ENCODE results near the gene CDYL2.
"Not testable (repeated sequence)": the region's sequence is repeated elsewhere in the genome, so short reads cannot be mapped to it uniquely, and the experiment has no call there.

CDYL2 gene

GRCh38 chr16:80794071-80794470 is 10.3 kb downstream of the CDYL2 start:
- Histone ChIP-seq H3K27me3 (ENCODE audit: control insufficient read depth, insufficient read depth, low read length, poor library complexity, severe bottlenecking) (no peaks in the 10 kb centered on the region), H3K36me3 (ENCODE audit: control insufficient read depth, insufficient read depth, low read length) (no peaks in the 10 kb centered on the region), H3K27ac (ENCODE audit: insufficient read depth, low read depth, low read length, poor library complexity, severe bottlenecking) (no peak overlapping the region), H3K4me1 (ENCODE audit: control insufficient read depth, insufficient read depth, low read length) (no peaks in the 10 kb centered on the region), H3K9me3 (ENCODE audit: control insufficient read depth, low read length) (no peaks in the 10 kb centered on the region), H3K4me3 (ENCODE audit: insufficient read depth, low read depth, low read length) (no peak overlapping the region)
- 96 to 99% methylated on average over 3 of the region's 3 CpGs for WGBS, 2 experiments

- H3K36me3 ChIP-seq (ENCODE audit: control insufficient read depth, insufficient read depth, low read length) = no peaks in the 10 kb centered on the region
- H3K27ac ChIP-seq (ENCODE audit: insufficient read depth, low read depth, low read length, poor library complexity, severe bottlenecking) = no peak overlapping the region
- H3K27me3 ChIP-seq (ENCODE audit: control insufficient read depth, insufficient read depth, low read length, poor library complexity, severe bottlenecking) = no peaks in the 10 kb centered on the region
- no peak overlapping the region for H3K4me3 ChIP-seq (ENCODE audit: insufficient read depth, low read depth, low read length)
- no peaks in the 10 kb centered on the region for H3K9me3 ChIP-seq (ENCODE audit: control insufficient read depth, low read length)
- no peaks in the 10 kb centered on the region for H3K4me1 ChIP-seq (ENCODE audit: control insufficient read depth, insufficient read depth, low read length)
- WGBS, 2 experiments = 93 to 95% methylated on average over 2 of the region's 2 CpGs
These were observed 12.4 kb downstream of the CDYL2 start for GRCh38 chr16:80792031-80792430.

GRCh38 chr16:80791411-80791810 is 13.0 kb downstream of the CDYL2 start:
- H3K27me3 ChIP-seq (ENCODE audit: control insufficient read depth, insufficient read depth, low read length, poor library complexity, severe bottlenecking) = no peaks in the 10 kb centered on the region
- no peaks in the 10 kb centered on the region for H3K36me3 ChIP-seq (ENCODE audit: control insufficient read depth, insufficient read depth, low read length)
- H3K9me3 ChIP-seq (ENCODE audit: control insufficient read depth, low read length) = no peaks in the 10 kb centered on the region
- no peak overlapping the region for H3K27ac ChIP-seq (ENCODE audit: insufficient read depth, low read depth, low read length, poor library complexity, severe bottlenecking)
- 92 to 98% methylated on average over 1 of the region's 1 CpG for WGBS, 2 experiments
- no peak overlapping the region for H3K4me3 ChIP-seq (ENCODE audit: insufficient read depth, low read depth, low read length)
- H3K4me1 ChIP-seq (ENCODE audit: control insufficient read depth, insufficient read depth, low read length) = no peaks in the 10 kb centered on the region

- WGBS, 2 experiments = 88 to 94% methylated on average over 5 of the region's 5 CpGs
- H3K4me3 ChIP-seq (ENCODE audit: insufficient read depth, low read depth, low read length) = no peak overlapping the region
- H3K4me1 ChIP-seq (ENCODE audit: control insufficient read depth, insufficient read depth, low read length) = no peaks in the 10 kb centered on the region
- H3K36me3 ChIP-seq (ENCODE audit: control insufficient read depth, insufficient read depth, low read length) = no peaks in the 10 kb centered on the region
- H3K27ac ChIP-seq (ENCODE audit: insufficient read depth, low read depth, low read length, poor library complexity, severe bottlenecking) = no peak overlapping the region
- no peaks in the 10 kb centered on the region for H3K27me3 ChIP-seq (ENCODE audit: control insufficient read depth, insufficient read depth, low read length, poor library complexity, severe bottlenecking)
- no peaks in the 10 kb centered on the region for H3K9me3 ChIP-seq (ENCODE audit: control insufficient read depth, low read length)
These were observed 13.6 kb downstream of the CDYL2 start for GRCh38 chr16:80790751-80791150.

GRCh38 chr16:80788027-80788426 is 16.4 kb downstream of the CDYL2 start:
- no peak overlapping the region for H3K4me3 ChIP-seq (ENCODE audit: insufficient read depth, low read depth, low read length)

GRCh38 chr16:80786561-80786960 is 17.8 kb downstream of the CDYL2 start:
- H3K27ac ChIP-seq (ENCODE audit: insufficient read depth, low read depth, low read length, poor library complexity, severe bottlenecking); H3K4me3 ChIP-seq (ENCODE audit: insufficient read depth, low read depth, low read length); H3K27me3 ChIP-seq (ENCODE audit: control insufficient read depth, insufficient read depth, low read length, poor library complexity, severe bottlenecking); H3K36me3 ChIP-seq (ENCODE audit: control insufficient read depth, insufficient read depth, low read length); H3K9me3 ChIP-seq (ENCODE audit: control insufficient read depth, low read length); H3K4me1 ChIP-seq (ENCODE audit: control insufficient read depth, insufficient read depth, low read length): not testable (repeated sequence)
- 100% methylated on average over 3 of the region's 3 CpGs for WGBS, 2 experiments

More at GRCh38 chr16:80788027-80788426, 16.4 kb downstream of the CDYL2 start:
- Histone ChIP-seq H3K4me1 (ENCODE audit: control insufficient read depth, insufficient read depth, low read length) (no peaks in the 10 kb centered on the region), H3K36me3 (ENCODE audit: control insufficient read depth, insufficient read depth, low read length) (no peaks in the 10 kb centered on the region), H3K9me3 (ENCODE audit: control insufficient read depth, low read length) (no peaks in the 10 kb centered on the region), H3K27me3 (ENCODE audit: control insufficient read depth, insufficient read depth, low read length, poor library complexity, severe bottlenecking) (no peaks in the 10 kb centered on the region), H3K27ac (ENCODE audit: insufficient read depth, low read depth, low read length, poor library complexity, severe bottlenecking) (no peak overlapping the region)
- WGBS, 2 experiments = 59 to 76% methylated on average over 2 of the region's 2 CpGs

GRCh38 chr16:80784951-80785350 is 19.4 kb downstream of the CDYL2 start:
- no peaks in the 10 kb centered on the region for H3K36me3 ChIP-seq (ENCODE audit: control insufficient read depth, insufficient read depth, low read length)
- 84 to 96% methylated on average over 3 of the region's 3 CpGs for WGBS, 2 experiments

GRCh38 chr16:80778703-80779102 is 25.7 kb downstream of the CDYL2 start:
- 93 to 95% methylated on average over 2 of the region's 2 CpGs for whole genome bisulfite sequencing, 2 experiments
- Histone ChIP-seq H3K27ac (ENCODE audit: insufficient read depth, low read depth, low read length, poor library complexity, severe bottlenecking) (no peak overlapping the region), H3K36me3 (ENCODE audit: control insufficient read depth, insufficient read depth, low read length) (no peaks in the 10 kb centered on the region), H3K27me3 (ENCODE audit: control insufficient read depth, insufficient read depth, low read length, poor library complexity, severe bottlenecking) (no peaks in the 10 kb centered on the region), H3K9me3 (ENCODE audit: control insufficient read depth, low read length) (no peaks in the 10 kb centered on the region), H3K4me3 (ENCODE audit: insufficient read depth, low read depth, low read length) (no peak overlapping the region), H3K4me1 (ENCODE audit: control insufficient read depth, insufficient read depth, low read length) (no peaks in the 10 kb centered on the region)

More at GRCh38 chr16:80784951-80785350, 19.4 kb downstream of the CDYL2 start:
- no peaks in the 10 kb centered on the region for H3K27me3 ChIP-seq (ENCODE audit: control insufficient read depth, insufficient read depth, low read length, poor library complexity, severe bottlenecking)
- no peak overlapping the region for H3K27ac ChIP-seq (ENCODE audit: insufficient read depth, low read depth, low read length, poor library complexity, severe bottlenecking)
- H3K4me3 ChIP-seq (ENCODE audit: insufficient read depth, low read depth, low read length) = no peak overlapping the region
- H3K9me3 ChIP-seq (ENCODE audit: control insufficient read depth, low read length) = no peaks in the 10 kb centered on the region
- no peaks in the 10 kb centered on the region for H3K4me1 ChIP-seq (ENCODE audit: control insufficient read depth, insufficient read depth, low read length)

- Histone ChIP-seq H3K27me3 (ENCODE audit: control insufficient read depth, insufficient read depth, low read length, poor library complexity, severe bottlenecking) (no peaks in the 10 kb centered on the region), H3K27ac (ENCODE audit: insufficient read depth, low read depth, low read length, poor library complexity, severe bottlenecking) (no peak overlapping the region), H3K9me3 (ENCODE audit: control insufficient read depth, low read length) (no peaks in the 10 kb centered on the region), H3K4me1 (ENCODE audit: control insufficient read depth, insufficient read depth, low read length) (no peaks in the 10 kb centered on the region), H3K36me3 (ENCODE audit: control insufficient read depth, insufficient read depth, low read length) (no peaks in the 10 kb centered on the region), H3K4me3 (ENCODE audit: insufficient read depth, low read depth, low read length) (no peak overlapping the region)
- 89 to 91% methylated on average over 19 of the region's 19 CpGs for WGBS, 2 experiments
These were observed 27.5 kb downstream of the CDYL2 start for GRCh38 chr16:80776856-80777255.

GRCh38 chr16:80775450-80775849 is 28.9 kb downstream of the CDYL2 start:
- Histone ChIP-seq H3K27me3 (ENCODE audit: control insufficient read depth, insufficient read depth, low read length, poor library complexity, severe bottlenecking) (no peaks in the 10 kb centered on the region), H3K36me3 (ENCODE audit: control insufficient read depth, insufficient read depth, low read length) (no peaks in the 10 kb centered on the region), H3K9me3 (ENCODE audit: control insufficient read depth, low read length) (no peaks in the 10 kb centered on the region), H3K4me3 (ENCODE audit: insufficient read depth, low read depth, low read length) (no peak overlapping the region), H3K27ac (ENCODE audit: insufficient read depth, low read depth, low read length, poor library complexity, severe bottlenecking) (no peak overlapping the region), H3K4me1 (ENCODE audit: control insufficient read depth, insufficient read depth, low read length) (no peaks in the 10 kb centered on the region)
- WGBS, 2 experiments = no CpG with 5 or more reads among the region's 1 CpG

GRCh38 chr16:80766798-80767197 is 37.6 kb downstream of the CDYL2 start:
- no peak overlapping the region for H3K4me3 ChIP-seq (ENCODE audit: insufficient read depth, low read depth, low read length)
- H3K4me1 ChIP-seq (ENCODE audit: control insufficient read depth, insufficient read depth, low read length) = no peaks in the 10 kb centered on the region
- WGBS, 2 experiments = 75 to 83% methylated on average over 1 of the region's 1 CpG

More at GRCh38 chr16:80766798-80767197, 37.6 kb downstream of the CDYL2 start:
- no peaks in the 10 kb centered on the region for H3K9me3 ChIP-seq (ENCODE audit: control insufficient read depth, low read length)
- no peaks in the 10 kb centered on the region for H3K27me3 ChIP-seq (ENCODE audit: control insufficient read depth, insufficient read depth, low read length, poor library complexity, severe bottlenecking)
- H3K27ac ChIP-seq (ENCODE audit: insufficient read depth, low read depth, low read length, poor library complexity, severe bottlenecking) = no peak overlapping the region
- no peaks in the 10 kb centered on the region for H3K36me3 ChIP-seq (ENCODE audit: control insufficient read depth, insufficient read depth, low read length)

Measured in ectodermal cell (in vitro differentiated cells).